Measurements from ENCODE around the gene KCNH8. TPM values are rescaled to one million over a fixed set of nuclear protein-coding genes. Genes with fewer than 3 reads are reported as not detected.

KCNH8 gene
- total RNA-seq, 2 experiments from 2014 or later = not detected

GRCh38 chr3:19394946-19395345 lies 246.6 kb downstream of the KCNH8 start:
- ChIA-PET POLR2A (no interaction called here), CTCF (no interaction called here)
- no peak overlapping the region for H3K27ac Mint-ChIP-seq
- TF ChIP-seq, protein P1, sequence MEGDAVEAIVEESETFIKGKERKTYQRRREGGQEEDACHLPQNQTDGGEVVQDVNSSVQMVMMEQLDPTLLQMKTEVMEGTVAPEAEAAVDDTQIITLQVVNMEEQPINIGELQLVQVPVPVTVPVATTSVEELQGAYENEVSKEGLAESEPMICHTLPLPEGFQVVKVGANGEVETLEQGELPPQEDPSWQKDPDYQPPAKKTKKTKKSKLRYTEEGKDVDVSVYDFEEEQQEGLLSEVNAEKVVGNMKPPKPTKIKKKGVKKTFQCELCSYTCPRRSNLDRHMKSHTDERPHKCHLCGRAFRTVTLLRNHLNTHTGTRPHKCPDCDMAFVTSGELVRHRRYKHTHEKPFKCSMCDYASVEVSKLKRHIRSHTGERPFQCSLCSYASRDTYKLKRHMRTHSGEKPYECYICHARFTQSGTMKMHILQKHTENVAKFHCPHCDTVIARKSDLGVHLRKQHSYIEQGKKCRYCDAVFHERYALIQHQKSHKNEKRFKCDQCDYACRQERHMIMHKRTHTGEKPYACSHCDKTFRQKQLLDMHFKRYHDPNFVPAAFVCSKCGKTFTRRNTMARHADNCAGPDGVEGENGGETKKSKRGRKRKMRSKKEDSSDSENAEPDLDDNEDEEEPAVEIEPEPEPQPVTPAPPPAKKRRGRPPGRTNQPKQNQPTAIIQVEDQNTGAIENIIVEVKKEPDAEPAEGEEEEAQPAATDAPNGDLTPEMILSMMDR (IDR thresholded peaks at IDR 0.05) = no peak
- intact Hi-C loops (cut with DNase I, micrococcal nuclease) = no loop called here
- H3K27me3 Mint-ChIP-seq = no peaks in the 10 kb centered on the region
- H3K4me1 Mint-ChIP-seq (ENCODE audit: low read depth) = no peaks in the 10 kb centered on the region
- ATAC-seq (ENCODE audit: poor library complexity) = no peak
- Histone ChIP-seq H3K9me3 (ENCODE audit: control insufficient read depth in 1 of 2, insufficient read depth in 1 of 2, low read length in 2 of 2) (no peaks in the 10 kb centered on the region), H3K4me3 (ENCODE audit: low read length) (no peak overlapping the region), H3K4me1 (ENCODE audit: insufficient read depth, low read length) (no peaks in the 10 kb centered on the region), H3K27me3 (ENCODE audit: control insufficient read depth in 1 of 2, insufficient read depth in 2 of 2, low read length in 2 of 2) (no peaks in the 10 kb centered on the region), H3K27ac (ENCODE audit: low read depth in 1 of 2, low read length in 2 of 2) (no peak overlapping the region), H3K36me3 (ENCODE audit: insufficient read depth, low read length) (no peaks in the 10 kb centered on the region)
- no peaks in the 10 kb centered on the region for H3K36me3 Mint-ChIP-seq (ENCODE audit: low read depth)
- H3K9me3 Mint-ChIP-seq = no peaks in the 10 kb centered on the region
- DNase-seq = no peak
- H3K4me3 Mint-ChIP-seq = no peak overlapping the region

DNA sequence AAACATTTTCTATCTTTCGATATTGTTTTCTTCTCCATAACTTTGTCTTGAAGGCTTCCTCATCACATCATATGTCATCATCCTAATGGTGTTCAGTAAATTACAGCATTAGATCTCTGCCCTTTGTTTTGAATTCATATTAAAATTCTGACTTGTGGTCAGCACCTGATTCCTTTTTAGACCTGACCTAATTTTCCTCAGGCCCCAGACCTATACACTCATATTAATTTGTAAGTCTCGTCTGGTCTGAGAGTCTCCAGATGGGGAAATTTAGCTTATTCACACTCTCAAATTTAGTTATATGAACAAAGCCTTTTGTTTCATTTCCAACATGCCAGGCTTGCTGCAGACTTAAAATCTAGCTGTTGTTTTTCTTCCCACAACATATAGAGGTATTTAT lies 248.4 kb downstream of the KCNH8 start:
- Mint-ChIP-seq H3K9me3 (no peaks in the 10 kb centered on the region), H3K36me3 (ENCODE audit: low read depth) (no peaks in the 10 kb centered on the region), H3K27ac (no peak overlapping the region), H3K4me1 (ENCODE audit: low read depth) (no peaks in the 10 kb centered on the region), H3K27me3 (no peaks in the 10 kb centered on the region), H3K4me3 (no peak overlapping the region)
- intact Hi-C loops (cut with DNase I, micrococcal nuclease) = no loop called here
- TF ChIP-seq, protein P1 (IDR thresholded peaks at IDR 0.05) = no peak
- no peak for DNase-seq
- Histone ChIP-seq H3K9me3 (ENCODE audit: control insufficient read depth in 1 of 2, insufficient read depth in 1 of 2, low read length in 2 of 2) (no peaks in the 10 kb centered on the region), H3K4me1 (ENCODE audit: insufficient read depth, low read length) (no peaks in the 10 kb centered on the region), H3K27ac (ENCODE audit: low read depth in 1 of 2, low read length in 2 of 2) (no peak overlapping the region), H3K4me3 (ENCODE audit: low read length) (no peak overlapping the region), H3K27me3 (ENCODE audit: control insufficient read depth in 1 of 2, insufficient read depth in 2 of 2, low read length in 2 of 2) (no peaks in the 10 kb centered on the region), H3K36me3 (ENCODE audit: insufficient read depth, low read length) (no peaks in the 10 kb centered on the region)
- POLR2A ChIA-PET = interaction anchor here (0.8 kb wide), 1 partner anchor 9 kb away, joined by 3 read pairs; no protein-coding TSS in a partner anchor
- ATAC-seq (ENCODE audit: poor library complexity) = no peak
- CTCF ChIA-PET = no interaction called here

GRCh38 chr3:19399356-19399755 lies 251.0 kb downstream of the KCNH8 start:
- no peaks in the 10 kb centered on the region for H3K9me3 ChIP-seq (ENCODE audit: control insufficient read depth in 1 of 2, insufficient read depth in 1 of 2, low read length in 2 of 2)
- no peak overlapping the region for H3K27ac ChIP-seq (ENCODE audit: low read depth in 1 of 2, low read length in 2 of 2)
- H3K36me3 ChIP-seq (ENCODE audit: insufficient read depth, low read length) = no peaks in the 10 kb centered on the region
- no peaks in the 10 kb centered on the region for H3K36me3 Mint-ChIP-seq (ENCODE audit: low read depth)
- ATAC-seq (ENCODE audit: poor library complexity) = no peak
- ChIA-PET CTCF (no interaction called here), POLR2A (no interaction called here)
- TF ChIP-seq, protein P1 (IDR thresholded peaks at IDR 0.05) = no peak
- H3K4me3 ChIP-seq (ENCODE audit: low read length) = no peak overlapping the region
- H3K4me1 ChIP-seq (ENCODE audit: insufficient read depth, low read length) = no peaks in the 10 kb centered on the region
- no peak overlapping the region for H3K4me3 Mint-ChIP-seq
- intact Hi-C loops (cut with DNase I, micrococcal nuclease) = no loop called here
- no peaks in the 10 kb centered on the region for H3K27me3 ChIP-seq (ENCODE audit: control insufficient read depth in 1 of 2, insufficient read depth in 2 of 2, low read length in 2 of 2)
- H3K27me3 Mint-ChIP-seq = no peaks in the 10 kb centered on the region
- no peak for DNase-seq
- H3K27ac Mint-ChIP-seq = no peak overlapping the region
- no peaks in the 10 kb centered on the region for H3K9me3 Mint-ChIP-seq
- no peaks in the 10 kb centered on the region for H3K4me1 Mint-ChIP-seq (ENCODE audit: low read depth)
